MV-4-11 (cell line): ENCODE measurements around the gene EPHA3.

Source experiments
- DNase-seq: peaks from one replicate; lab custom pipeline; 2025; lab: John Stamatoyannopoulos, UW

The EPHA3 gene

GRCh38 chr3:89449086-89449485 is 341.7 kb downstream of the EPHA3 start:
- no peak for DNase-seq

GRCh38 chr3:89452066-89452465 is 344.6 kb downstream of the EPHA3 start:
- no peak for DNase-seq

- DNase-seq: no peak
Measured at GRCh38 chr3:89455240-89455639, 347.8 kb downstream of the EPHA3 start.

- DNase-seq: no peak
Measured at GRCh38 chr3:89467898-89468363, 360.5 kb downstream of the EPHA3 start.

GRCh38 chr3:89472101-89472500 is 364.7 kb downstream of the EPHA3 start:
- no peak for DNase-seq

GRCh38 chr3:89474333-89475130 is 367.1 kb downstream of the EPHA3 start:
- no peak for DNase-seq

- peak; percentile 91 for DNase-seq
Measured at GRCh38 chr3:89488800-89489580, 381.6 kb downstream of the EPHA3 start.

- no peak for DNase-seq
Measured at GRCh38 chr3:89490129-89490528, 382.7 kb downstream of the EPHA3 start.

- DNase-seq: peak; percentile 72
Measured at GRCh38 chr3:89494734-89495133, 387.3 kb downstream of the EPHA3 start.

- no peak for DNase-seq
Measured at GRCh38 chr3:89503891-89504391, 396.5 kb downstream of the EPHA3 start.

- no peak for DNase-seq
Measured at GRCh38 chr3:89504432-89504831, 397.0 kb downstream of the EPHA3 start.

- no peak for DNase-seq
Measured at GRCh38 chr3:89506462-89507103, 399.2 kb downstream of the EPHA3 start.

GRCh38 chr3:89521328-89521727 is 413.9 kb downstream of the EPHA3 start:
- DNase-seq: no peak

GRCh38 chr3:89522155-89522554 is 414.7 kb downstream of the EPHA3 start:
- DNase-seq: no peak

- DNase-seq: no peak
Measured at GRCh38 chr3:89525609-89526008, 418.2 kb downstream of the EPHA3 start.

GRCh38 chr3:89527736-89528305 is 420.4 kb downstream of the EPHA3 start:
- no peak for DNase-seq
